Measurements from ENCODE around the gene ANKRD55.

Gene ANKRD55

DNA sequence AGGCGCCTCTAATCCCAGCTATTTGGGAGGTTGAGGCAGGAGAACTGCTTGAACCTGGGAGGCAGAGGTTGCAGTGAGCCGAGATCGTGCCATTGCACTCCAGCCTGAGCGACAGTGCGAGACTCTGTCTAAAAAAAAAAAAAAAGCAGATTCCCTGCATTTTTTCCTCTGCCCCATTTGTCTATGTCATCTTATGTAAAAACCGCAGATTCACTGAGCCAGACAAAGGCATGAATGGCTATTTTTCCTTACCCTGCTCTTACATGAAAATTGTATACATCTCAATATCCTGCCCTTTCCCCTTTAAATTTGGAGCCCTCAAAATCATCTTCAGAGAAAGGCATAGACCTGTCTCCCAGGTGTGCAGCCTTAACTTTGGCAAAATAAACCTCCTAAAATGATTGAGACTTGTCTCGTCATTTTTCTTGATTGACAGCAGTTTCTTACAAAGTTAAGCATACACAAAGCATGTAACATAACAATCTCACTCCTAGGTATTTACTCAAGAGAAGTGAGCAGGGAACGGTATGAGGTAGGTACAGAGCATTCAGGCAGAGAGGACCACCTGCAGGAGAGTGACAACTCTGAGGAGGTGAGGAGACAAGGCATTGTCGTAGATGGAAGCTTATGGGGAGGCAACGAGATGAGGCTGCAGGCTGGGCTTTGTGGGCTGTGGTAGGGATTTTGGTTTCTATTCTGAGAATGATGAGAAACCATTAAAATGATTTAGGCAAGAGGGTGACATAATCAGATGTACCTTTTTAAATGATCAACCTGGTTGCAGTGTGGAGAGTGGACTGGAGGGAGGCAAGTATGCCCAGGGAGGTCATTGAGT lies 172.6 kb downstream of the ANKRD55 start:
- in situ Hi-C loops (cut with MboI; ENCODE audit: low sequenced_read_pairs), result no loop called here

DNA sequence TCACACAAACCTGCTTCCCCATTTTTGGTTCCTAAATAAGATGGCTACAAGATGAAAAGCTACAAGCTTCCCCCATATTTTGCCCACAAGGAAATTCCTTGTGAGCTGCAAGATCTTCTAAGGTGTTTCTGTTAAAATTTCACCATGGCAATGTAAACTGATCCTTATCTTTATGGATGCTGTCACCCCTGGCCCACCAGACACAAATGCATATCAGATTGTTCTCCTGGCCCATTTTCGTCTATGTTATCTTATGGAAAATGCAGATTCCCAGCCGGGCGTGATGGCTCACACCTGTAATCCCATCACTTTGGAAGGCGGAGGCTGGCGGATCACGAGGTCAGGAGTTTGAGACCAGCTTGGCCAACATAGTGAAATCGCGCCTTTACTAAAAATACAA lies 173.3 kb downstream of the ANKRD55 start:
- in situ Hi-C loops (cut with MboI; ENCODE audit: low sequenced_read_pairs), result no loop called here

DNA sequence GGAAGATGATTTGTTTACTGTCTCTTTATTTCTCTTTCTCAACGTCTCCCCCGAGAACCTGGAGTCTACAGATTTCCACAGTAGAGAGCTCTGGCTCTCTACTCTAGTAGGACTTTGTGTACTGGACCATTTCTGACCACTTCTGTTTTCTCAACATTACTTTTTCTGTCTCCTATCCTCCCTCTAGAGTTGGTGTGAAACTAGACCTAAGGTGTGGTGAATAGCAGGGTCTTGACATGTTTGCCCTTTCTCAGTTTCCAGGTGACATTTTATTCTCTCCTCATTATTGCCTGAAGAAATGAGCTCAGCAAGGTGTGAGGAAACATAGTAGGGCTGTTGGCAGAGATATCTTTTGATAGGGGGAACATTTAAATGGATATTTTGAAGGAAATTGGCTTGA lies 176.3 kb downstream of the ANKRD55 start:
- in situ Hi-C loops (cut with MboI; ENCODE audit: low sequenced_read_pairs), result no loop called here

DNA sequence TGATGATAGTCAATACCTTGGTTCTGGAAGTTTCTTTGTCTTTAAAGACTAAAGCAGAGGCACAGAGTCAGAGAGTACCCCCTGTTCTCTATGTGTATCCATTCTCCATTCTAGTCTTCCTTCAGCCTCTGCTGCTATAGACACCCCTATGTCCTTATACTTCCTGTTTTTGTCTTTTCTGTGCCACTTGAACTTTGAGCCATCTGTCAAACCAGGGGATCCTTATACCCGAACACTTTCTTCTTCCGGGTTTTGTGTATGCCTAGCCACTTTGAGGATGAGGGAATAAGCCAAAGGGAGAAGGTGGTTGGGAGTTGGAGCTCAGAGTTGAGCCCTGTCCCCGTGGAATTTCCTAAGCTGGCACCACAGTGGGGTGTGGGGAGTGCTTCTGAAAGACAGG lies 177.3 kb downstream of the ANKRD55 start:
- in situ Hi-C loops (cut with MboI; ENCODE audit: low sequenced_read_pairs), result no loop called here

DNA sequence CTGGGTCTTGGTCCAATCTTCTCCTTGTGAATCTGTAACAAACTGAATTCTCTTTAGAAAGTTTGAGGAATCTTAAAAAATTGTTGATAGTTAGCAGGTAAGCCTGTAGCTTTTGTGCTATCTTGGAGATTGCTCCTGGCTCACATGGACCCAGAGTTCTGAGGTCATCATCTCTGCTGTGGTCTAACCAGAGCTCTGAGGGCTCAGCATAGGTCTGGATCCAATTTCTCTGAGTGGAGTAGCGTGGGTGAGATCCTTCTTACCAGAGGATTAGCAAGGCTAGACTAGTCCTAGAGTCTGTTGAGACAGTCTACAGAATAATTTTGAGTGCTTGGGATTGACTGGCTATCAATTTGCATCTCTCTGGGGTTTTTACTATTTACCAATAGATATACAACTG lies 177.8 kb downstream of the ANKRD55 start:
- in situ Hi-C loops (cut with MboI; ENCODE audit: low sequenced_read_pairs), result no loop called here

DNA sequence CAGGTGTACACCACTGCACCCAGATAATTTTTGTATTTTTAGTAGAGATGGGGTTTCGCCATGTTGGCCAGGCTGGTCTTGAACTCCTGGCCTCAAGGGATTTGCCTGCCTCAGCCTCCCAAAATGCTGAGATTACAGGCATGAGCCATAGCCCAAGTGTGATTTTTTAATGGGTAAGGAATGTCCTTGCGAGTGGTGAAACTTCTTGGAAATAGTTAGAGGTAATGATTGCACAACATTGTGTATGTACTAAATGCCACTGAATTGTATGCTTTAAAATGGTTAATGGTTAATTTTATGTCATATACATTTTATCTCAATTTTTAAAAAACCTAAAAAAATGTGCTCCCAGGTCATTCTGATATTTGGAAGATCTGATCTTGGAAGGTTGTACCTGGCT lies 178.5 kb downstream of the ANKRD55 start:
- in situ Hi-C loops (cut with MboI; ENCODE audit: low sequenced_read_pairs), result no loop called here

DNA sequence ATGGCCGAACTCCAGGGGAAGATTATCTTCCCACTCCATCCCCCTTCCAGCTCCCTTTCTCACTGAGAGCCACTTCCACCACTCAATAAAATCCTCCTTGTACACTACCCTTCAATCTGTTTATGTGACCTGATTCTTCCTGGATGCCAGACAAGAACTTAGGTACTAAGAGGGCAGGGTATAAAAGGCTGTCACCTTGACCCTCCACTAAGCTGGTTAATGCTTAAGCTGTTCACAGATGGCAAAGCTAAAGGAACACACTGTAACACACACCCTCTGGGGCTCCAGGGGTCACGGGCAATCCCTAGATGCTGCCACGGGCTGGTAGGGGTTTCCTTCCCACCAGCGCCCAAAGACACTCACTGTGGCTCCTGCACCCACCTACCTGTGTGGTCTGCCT lies 179.8 kb downstream of the ANKRD55 start:
- in situ Hi-C loops (cut with MboI; ENCODE audit: low sequenced_read_pairs), result no loop called here

DNA sequence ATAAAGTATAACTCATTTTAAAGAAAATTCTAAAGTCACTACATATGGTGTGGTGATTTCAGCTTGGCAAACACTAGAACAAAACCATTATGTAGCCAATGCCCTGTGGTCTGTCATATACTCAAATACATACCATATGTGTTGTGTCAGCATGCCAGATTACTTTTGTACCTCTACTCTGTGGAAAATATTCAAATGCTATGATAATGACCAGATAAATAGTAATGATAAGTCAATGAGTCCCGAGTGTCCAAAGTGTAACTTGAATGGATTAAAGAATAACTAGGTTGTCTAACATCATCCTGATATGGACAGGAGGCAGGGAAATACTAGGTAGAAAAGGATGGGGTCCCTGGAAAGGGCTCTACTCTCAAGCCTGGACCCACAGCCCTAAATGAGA lies 180.4 kb downstream of the ANKRD55 start:
- in situ Hi-C loops (cut with MboI; ENCODE audit: low sequenced_read_pairs), result no loop called here

DNA sequence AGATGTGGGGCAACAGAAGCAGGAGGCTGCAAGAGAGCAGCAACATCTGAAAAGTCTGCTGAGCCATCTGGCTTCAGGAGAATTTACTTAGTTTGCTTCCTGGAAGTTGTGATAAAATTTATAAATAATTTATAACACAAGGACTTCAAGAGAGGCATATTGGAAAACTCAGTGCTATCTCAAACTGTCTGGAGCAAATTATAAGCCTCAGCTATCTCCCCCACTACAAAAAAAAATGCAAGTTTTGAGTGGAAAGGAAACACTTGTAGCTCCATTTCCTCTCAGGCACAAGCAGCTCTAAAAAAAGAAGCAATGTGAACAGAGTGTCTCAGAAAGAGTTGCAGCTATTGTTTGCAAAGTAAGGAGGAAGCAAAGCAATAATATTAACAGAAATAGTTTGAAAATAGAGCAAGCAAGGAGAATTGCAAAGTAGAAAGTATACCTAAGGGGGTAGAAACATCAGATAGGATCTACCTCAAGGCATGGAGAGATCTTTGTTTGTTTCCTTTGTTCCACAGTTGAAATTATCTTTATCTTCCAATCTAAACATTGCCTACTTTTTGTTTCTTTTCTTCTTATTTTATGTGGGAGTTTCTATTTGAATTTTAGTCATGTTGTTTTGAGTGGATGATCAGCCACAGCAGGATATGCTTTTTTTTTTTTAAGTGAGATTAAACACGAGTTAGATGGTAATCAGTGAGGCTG lies 182.4 kb downstream of the ANKRD55 start:
- in situ Hi-C loops (cut with MboI; ENCODE audit: low sequenced_read_pairs), result no loop called here

Measured in HL-60/S4 (cell line).